Mesenchymal stem cell (in vitro differentiated cells and primary cell): ENCODE measurements around the gene ADD3.

Source experiments
- DNase-seq: peaks from one replicate; pipeline ENCODE4 v3.0.0-alpha.2; 2013
- H2AFZ ChIP-seq: one replicate; pipeline ENCODE4 v1.6.1; 2013; ENCODE audit warnings: low read depth, mild to moderate bottlenecking, control low read depth, inconsistent platforms, low read length, moderate library complexity
- H2AK5ac ChIP-seq: 2 replicates; pipeline ENCODE4 v1.6.1; 2013; ENCODE audit warnings: low read length, moderate library complexity, mild to moderate bottlenecking, inconsistent platforms; ENCODE audit not compliant: severe bottlenecking
- H2BK120ac ChIP-seq: one replicate; pipeline ENCODE4 v1.6.1; 2013; ENCODE audit warnings: low read depth, mild to moderate bottlenecking, inconsistent platforms, low read length, moderate library complexity
- H2BK12ac ChIP-seq, 2 experiments: one replicate each; pipeline ENCODE4 v1.6.1; 2013; ENCODE audit warnings: inconsistent platforms in 2 of 2, low read length in 2 of 2, mild to moderate bottlenecking in 2 of 2, moderate library complexity in 2 of 2, control low read depth in 1 of 2
- H2BK15ac ChIP-seq: one replicate; pipeline ENCODE4 v1.6.1; 2013; ENCODE audit warnings: mild to moderate bottlenecking, low read depth, inconsistent platforms; ENCODE audit not compliant: poor library complexity, severe bottlenecking
- H2BK5ac ChIP-seq: 2 replicates; pipeline ENCODE4 v1.6.1; 2013; ENCODE audit warnings: low read depth, mild to moderate bottlenecking, low read length, control low read depth, inconsistent platforms; ENCODE audit not compliant: poor library complexity, severe bottlenecking
- H3K14ac ChIP-seq, 2 experiments: one replicate each; pipeline ENCODE4 v1.6.1; 2013; ENCODE audit warnings: inconsistent platforms in 2 of 2, low read length in 2 of 2, control low read depth in 1 of 2, mild to moderate bottlenecking in 1 of 2, moderate library complexity in 1 of 2
- H3K18ac ChIP-seq, 2 experiments: one replicate each; pipeline ENCODE4 v1.6.1; 2013; ENCODE audit warnings: inconsistent platforms in 2 of 2, low read length in 2 of 2, control low read depth in 1 of 2, low read depth in 1 of 2, mild to moderate bottlenecking in 1 of 2
- H3K23ac ChIP-seq, 2 experiments: one replicate each; pipeline ENCODE4 v1.6.1; 2013; ENCODE audit warnings: inconsistent platforms in 2 of 2, low read length in 2 of 2, mild to moderate bottlenecking in 2 of 2, moderate library complexity in 2 of 2, control low read depth in 1 of 2
- H3K27ac ChIP-seq: 2 replicates; pipeline ENCODE4 v1.5.1; 2013; ENCODE audit warnings: mild to moderate bottlenecking, moderate library complexity, low read length, control low read depth, inconsistent platforms; ENCODE audit not compliant: poor library complexity, severe bottlenecking
- H3K27me3 ChIP-seq, 2 experiments: 2 replicates each; pipeline versions ENCODE4 v1.6.1 to v1.7.0; 2013; ENCODE audit warnings: low read length in 2 of 2, mild to moderate bottlenecking in 2 of 2, moderate library complexity in 2 of 2, control low read depth in 1 of 2, inconsistent platforms in 1 of 2; ENCODE audit not compliant: control insufficient read depth in 1 of 2, insufficient read depth in 1 of 2
- H3K36me3 ChIP-seq, 2 experiments: 2 replicates each; pipeline versions ENCODE4 v1.6.1 to v1.7.0; 2013; ENCODE audit warnings: low read length in 2 of 2, control low read depth in 1 of 2, inconsistent platforms in 1 of 2, low read depth in 1 of 2, mild to moderate bottlenecking in 1 of 2; ENCODE audit not compliant: insufficient read depth in 2 of 2, control insufficient read depth in 1 of 2
- H3K4ac ChIP-seq, 2 experiments: one replicate each; pipeline ENCODE4 v1.6.1; 2013; ENCODE audit warnings: inconsistent platforms in 2 of 2, low read length in 2 of 2, mild to moderate bottlenecking in 2 of 2, moderate library complexity in 2 of 2, control low read depth in 1 of 2, low read depth in 1 of 2
- H3K4me1 ChIP-seq: 2 replicates; pipeline ENCODE4 v1.6.1; 2013; ENCODE audit warnings: low read depth, low read length, control low read depth; ENCODE audit not compliant: control insufficient read depth, insufficient read depth
- H3K4me2 ChIP-seq: 2 replicates; pipeline ENCODE4 v1.6.1; 2013; ENCODE audit warnings: low read length, mild to moderate bottlenecking, inconsistent platforms; ENCODE audit not compliant: poor library complexity, severe bottlenecking
- H3K4me3 ChIP-seq, 2 experiments: 2 replicates each; pipeline versions ENCODE4 v1.5.1 to v1.7.0; 2013; ENCODE audit warnings: low read length in 2 of 2, mild to moderate bottlenecking in 2 of 2, control low read depth in 1 of 2, low read depth in 1 of 2; ENCODE audit not compliant: insufficient read depth in 1 of 2
- H3K79me1 ChIP-seq: replicated peaks from 2 replicates; pipeline ENCODE4 v1.6.1; 2013; ENCODE audit warnings: mild to moderate bottlenecking, control low read depth, low read length, inconsistent platforms; ENCODE audit not compliant: poor library complexity, severe bottlenecking
- H3K9ac ChIP-seq: 2 replicates; pipeline ENCODE4 v1.7.0; 2013; ENCODE audit warnings: mild to moderate bottlenecking, low read length, moderate library complexity
- H3K9me3 ChIP-seq: 2 replicates; pipeline ENCODE4 v1.7.0; 2013; ENCODE audit warnings: mild to moderate bottlenecking, low read length; ENCODE audit not compliant: control insufficient read depth
- H4K8ac ChIP-seq: one replicate; pipeline ENCODE4 v1.6.1; 2013; ENCODE audit warnings: inconsistent platforms, mild to moderate bottlenecking, low read length, moderate library complexity
- H4K91ac ChIP-seq: one replicate; pipeline ENCODE4 v1.6.1; 2013; ENCODE audit warnings: mild to moderate bottlenecking, low read length, inconsistent platforms
- WGBS: methylation state at CpG from one replicate; pipeline ENCODE4 v1.1.7; 2013; ENCODE audit warnings: mixed read lengths; 5-methylcytosine and 5-hydroxymethylcytosine counted together

ADD3 gene

GRCh38 chr10:110008518-110009339 lies 945 bp downstream of the ADD3 start:
- H2BK15ac ChIP-seq = peak overlapping the region; percentile 96
- peak overlapping the region in 1 of 2 experiments; percentile 97 for H3K23ac ChIP-seq
- H4K91ac ChIP-seq = no peak overlapping the region
- peak overlapping the region; percentile 54 for H4K8ac ChIP-seq
- H3K4me1 ChIP-seq = peaks cover 9% of the 10 kb centered on the region
- peak overlapping the region; percentile 96 for H3K4me2 ChIP-seq
- H2BK12ac ChIP-seq = no peak overlapping the region
- no peaks in the 10 kb centered on the region for H3K36me3 ChIP-seq
- WGBS = 6% methylated on average over 26 of the region's 30 CpGs
- H3K4ac ChIP-seq = peak overlapping the region in 1 of 2 experiments; percentile 51
- peak overlapping the region; percentile 36 to 72 for H3K14ac ChIP-seq
- peak overlapping the region; percentile 79 to 98 for H3K4me3 ChIP-seq
- H3K9me3 ChIP-seq = no peaks in the 10 kb centered on the region
- no peaks in the 10 kb centered on the region for H3K27me3 ChIP-seq
- peak overlapping the region; percentile 94 for H3K18ac ChIP-seq
- H2AFZ ChIP-seq = peak overlapping the region; percentile 76
- H3K79me1 ChIP-seq = peaks cover 4% of the 10 kb centered on the region
- H3K9ac ChIP-seq = peak overlapping the region; percentile 88
- no peak overlapping the region for H2BK5ac ChIP-seq
- no peak for DNase-seq
- no peak overlapping the region for H2AK5ac ChIP-seq
- H3K27ac ChIP-seq = peak overlapping the region; percentile 5
- H2BK120ac ChIP-seq = peak overlapping the region; percentile 79

GRCh38 chr10:110009736-110010475 lies 2.1 kb downstream of the ADD3 start:
- no peak overlapping the region for H3K27ac ChIP-seq
- peaks cover 5% of the 10 kb centered on the region for H3K79me1 ChIP-seq
- no peak overlapping the region for H4K91ac ChIP-seq
- no peak overlapping the region for H2BK12ac ChIP-seq
- no peaks in the 10 kb centered on the region for H3K36me3 ChIP-seq
- H3K4me3 ChIP-seq = peak overlapping the region in 1 of 2 experiments; percentile 79
- no peak overlapping the region for H3K4me2 ChIP-seq
- no peaks in the 10 kb centered on the region for H3K9me3 ChIP-seq
- H3K18ac ChIP-seq = no peak overlapping the region
- WGBS = 90% methylated on average over 4 of the region's 4 CpGs
- H3K14ac ChIP-seq = no peak overlapping the region
- H4K8ac ChIP-seq = no peak overlapping the region
- H3K4me1 ChIP-seq = peaks cover 9% of the 10 kb centered on the region
- H2BK15ac ChIP-seq = no peak overlapping the region
- H2AK5ac ChIP-seq = no peak overlapping the region
- no peak overlapping the region for H2BK5ac ChIP-seq
- H3K27me3 ChIP-seq = no peaks in the 10 kb centered on the region
- H3K23ac ChIP-seq = no peak overlapping the region
- peak overlapping the region; percentile 88 for H3K9ac ChIP-seq
- H3K4ac ChIP-seq = no peak overlapping the region
- DNase-seq = no peak
- H2BK120ac ChIP-seq = no peak overlapping the region
- no peak overlapping the region for H2AFZ ChIP-seq

GRCh38 chr10:110010486-110011378 lies 2.9 kb downstream of the ADD3 start:
- Histone ChIP-seq H4K91ac (no peak overlapping the region), H3K4me3 (peak overlapping the region in 1 of 2 experiments; percentile 79), H3K36me3 (peaks cover 0 to 3% of the 10 kb centered on the region in 2 experiments), H3K4ac (no peak overlapping the region), H2AK5ac (peak overlapping the region; percentile 44), H2AFZ (no peak overlapping the region), H4K8ac (no peak overlapping the region), H3K9ac (peak overlapping the region; percentile 88), H3K18ac (no peak overlapping the region), H2BK5ac (no peak overlapping the region), H3K27ac (no peak overlapping the region), H3K9me3 (no peaks in the 10 kb centered on the region), H3K14ac (no peak overlapping the region), H3K4me2 (no peak overlapping the region), H2BK12ac (no peak overlapping the region), H3K4me1 (peaks cover 9% of the 10 kb centered on the region), H2BK120ac (no peak overlapping the region), H3K79me1 (peaks cover 5% of the 10 kb centered on the region), H3K27me3 (no peaks in the 10 kb centered on the region), H3K23ac (no peak overlapping the region), H2BK15ac (no peak overlapping the region)
- WGBS = 67% methylated on average over 1 of the region's 2 CpGs
- no peak for DNase-seq
